Measurements from ENCODE around the gene C5. TPM values are rescaled to one million over a fixed set of nuclear protein-coding genes. Genes with fewer than 3 reads are reported as not detected.

The C5 gene
- total RNA-seq, 1 experiment from 2014 or later: 0.66 TPM

DNA sequence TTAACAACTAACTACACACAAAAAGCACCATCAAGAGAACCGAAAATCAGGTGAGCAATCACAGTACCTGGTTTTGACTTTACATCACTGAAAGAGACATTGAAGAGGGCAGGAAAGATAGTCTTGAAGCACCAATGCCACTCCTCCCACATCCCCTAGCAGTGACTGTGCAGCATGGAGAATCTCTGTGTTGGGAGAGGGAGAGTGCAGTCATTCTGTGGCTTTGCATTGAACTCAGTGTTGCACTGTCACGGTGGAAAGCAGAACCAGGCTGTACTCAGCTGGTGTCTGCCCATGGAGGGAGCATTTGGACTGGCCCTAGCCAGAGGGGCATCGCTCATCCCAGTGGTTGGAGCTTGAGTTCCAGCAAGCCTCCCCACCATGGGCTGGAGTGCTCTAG is 40.4 kb downstream of the C5 start:
- Histone ChIP-seq H4K20me1 (ENCODE audit: insufficient read depth) (no peaks in the 10 kb centered on the region), H3K4me3 (replicated peaks in 1 of 2; ENCODE audit: low read depth in 1 of 2, low read length in 2 of 2) (no peak overlapping the region), H3K27ac (ENCODE audit: low read depth, low read length) (no peak overlapping the region), H3K4me1 (ENCODE audit: control insufficient read depth in 1 of 2, insufficient read depth in 2 of 2, low read length in 2 of 2) (no peaks in the 10 kb centered on the region), H3K9ac (ENCODE audit: low read length) (no peak overlapping the region), H2AFZ (ENCODE audit: low read depth, low read length, poor library complexity, severe bottlenecking) (no peak overlapping the region), H3K79me2 (ENCODE audit: insufficient read depth, low read length) (no peaks in the 10 kb centered on the region), H3K36me3 (ENCODE audit: control insufficient read depth in 1 of 2, insufficient read depth in 2 of 2, low read length in 2 of 2) (no peaks in the 10 kb centered on the region), H3K9me3 (ENCODE audit: control insufficient read depth in 1 of 2, insufficient read depth in 1 of 2, low read depth in 1 of 2, low read length in 2 of 2) (no peaks in the 10 kb centered on the region), H3K27me3 (ENCODE audit: insufficient read depth, low read length) (no peaks in the 10 kb centered on the region), H3K9me2 (ENCODE audit: insufficient read depth) (no peaks in the 10 kb centered on the region), H3K4me2 (ENCODE audit: low read length) (no peak overlapping the region)
- ChIA-PET POLR2A (no interaction called here), CTCF (no interaction called here), RAD21 (ENCODE audit: low non-redundant PET in 1 of 2, low total read pairs in 2 of 2, uncharacterized antibody in 2 of 2, unreplicated experiment in 2 of 2) (no interaction called here)
- no peak for TF ChIP-seq TCF7L2 (IDR thresholded peaks at IDR 0.05; ENCODE audit: borderline replicate concordance, extremely low read depth, insufficient read depth, insufficient read length)
- TF ChIP-seq RAD21 (IDR thresholded peaks at IDR 0.05; ENCODE audit: low read depth): no peak
- no peak for TF ChIP-seq SRF (IDR thresholded peaks at IDR 0.05; ENCODE audit: low read depth)
- TF ChIP-seq, protein P1, sequence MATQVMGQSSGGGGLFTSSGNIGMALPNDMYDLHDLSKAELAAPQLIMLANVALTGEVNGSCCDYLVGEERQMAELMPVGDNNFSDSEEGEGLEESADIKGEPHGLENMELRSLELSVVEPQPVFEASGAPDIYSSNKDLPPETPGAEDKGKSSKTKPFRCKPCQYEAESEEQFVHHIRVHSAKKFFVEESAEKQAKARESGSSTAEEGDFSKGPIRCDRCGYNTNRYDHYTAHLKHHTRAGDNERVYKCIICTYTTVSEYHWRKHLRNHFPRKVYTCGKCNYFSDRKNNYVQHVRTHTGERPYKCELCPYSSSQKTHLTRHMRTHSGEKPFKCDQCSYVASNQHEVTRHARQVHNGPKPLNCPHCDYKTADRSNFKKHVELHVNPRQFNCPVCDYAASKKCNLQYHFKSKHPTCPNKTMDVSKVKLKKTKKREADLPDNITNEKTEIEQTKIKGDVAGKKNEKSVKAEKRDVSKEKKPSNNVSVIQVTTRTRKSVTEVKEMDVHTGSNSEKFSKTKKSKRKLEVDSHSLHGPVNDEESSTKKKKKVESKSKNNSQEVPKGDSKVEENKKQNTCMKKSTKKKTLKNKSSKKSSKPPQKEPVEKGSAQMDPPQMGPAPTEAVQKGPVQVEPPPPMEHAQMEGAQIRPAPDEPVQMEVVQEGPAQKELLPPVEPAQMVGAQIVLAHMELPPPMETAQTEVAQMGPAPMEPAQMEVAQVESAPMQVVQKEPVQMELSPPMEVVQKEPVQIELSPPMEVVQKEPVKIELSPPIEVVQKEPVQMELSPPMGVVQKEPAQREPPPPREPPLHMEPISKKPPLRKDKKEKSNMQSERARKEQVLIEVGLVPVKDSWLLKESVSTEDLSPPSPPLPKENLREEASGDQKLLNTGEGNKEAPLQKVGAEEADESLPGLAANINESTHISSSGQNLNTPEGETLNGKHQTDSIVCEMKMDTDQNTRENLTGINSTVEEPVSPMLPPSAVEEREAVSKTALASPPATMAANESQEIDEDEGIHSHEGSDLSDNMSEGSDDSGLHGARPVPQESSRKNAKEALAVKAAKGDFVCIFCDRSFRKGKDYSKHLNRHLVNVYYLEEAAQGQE (IDR thresholded peaks at IDR 0.05; ENCODE audit: low read depth): no peak
- no peak for TF ChIP-seq ZBTB33 (IDR thresholded peaks at IDR 0.05; ENCODE audit: extremely low read depth, insufficient replicate concordance, low read length)
- TF ChIP-seq ZNF274 (IDR thresholded peaks at IDR 0.05; ENCODE audit: low read depth, low read length): no peak
- intact Hi-C loops (cut with micrococcal nuclease): loop anchor here (10.0 kb wide), 1 partner anchor 65 kb away; no protein-coding TSS in a partner anchor
- no TSS peak for BruUV-seq (replicated peaks)
- no peak for ATAC-seq
- DNase-seq (ENCODE audit: low read depth, low spot score): no peak

All from HCT116 (cell line).